Occipital lobe (tissue), 2 donors: ENCODE data around the gene EME1. TPM values are rescaled to one million over a fixed set of nuclear protein-coding genes. Genes with fewer than 3 reads are reported as not detected.
A peak's percentile ranks its signal among the peaks of the same experiment; 100 is the strongest.

Experiments
- DNase-seq: peaks from one replicate; lab custom pipeline; 2025; lab: John Stamatoyannopoulos, UW
- total RNA-seq: library from RNA; depleted of rRNA; stranded (reverse); fragments of >200 nt; gene quantifications from one replicate; pipeline ENCODE4 v1.2.3, GENCODE V29; 2014

The EME1 gene
- total RNA-seq, 1 donor from 2014 or later = 1.4 TPM

GRCh38 chr17:50363217-50364060, 9.6 kb upstream of the EME1 start:
- DNase-seq = peak; percentile 52

GRCh38 chr17:50364061-50364458, 9.0 kb upstream of the EME1 start:
- no peak for DNase-seq

GRCh38 chr17:50364715-50365114, 8.3 kb upstream of the EME1 start:
- no peak for DNase-seq

- DNase-seq = no peak
Measured at GRCh38 chr17:50365165-50365564, 7.9 kb upstream of the EME1 start.

GRCh38 chr17:50365649-50366393, 7.2 kb upstream of the EME1 start:
- no peak for DNase-seq

- no peak for DNase-seq
Measured at GRCh38 chr17:50367401-50367800, 5.6 kb upstream of the EME1 start.

- DNase-seq = no peak
Measured at GRCh38 chr17:50370052-50370451, 3.0 kb upstream of the EME1 start.

- DNase-seq = no peak
Measured at GRCh38 chr17:50371526-50371925, 1.5 kb upstream of the EME1 start.

GRCh38 chr17:50372222-50372757, 739 bp upstream of the EME1 start:
- DNase-seq = no peak

- no peak for DNase-seq
Measured at GRCh38 chr17:50373705-50374104, 676 bp downstream of the EME1 start.

GRCh38 chr17:50375858-50376538, 3.0 kb downstream of the EME1 start:
- no peak for DNase-seq

- DNase-seq = no peak
Measured at GRCh38 chr17:50379351-50380132, 6.5 kb downstream of the EME1 start.

GRCh38 chr17:50380369-50381259, 7.6 kb downstream of the EME1 start:
- no peak for DNase-seq

GRCh38 chr17:50381260-50381815, 8.3 kb downstream of the EME1 start:
- no peak for DNase-seq

GRCh38 chr17:50381920-50382319, 8.9 kb downstream of the EME1 start:
- DNase-seq = no peak

GRCh38 chr17:50382931-50383330, 9.9 kb downstream of the EME1 start:
- no peak for DNase-seq

GRCh38 chr17:50386510-50386909, 13.5 kb downstream of the EME1 start:
- no peak for DNase-seq

- no peak for DNase-seq
Measured at GRCh38 chr17:50388728-50389127, 15.7 kb downstream of the EME1 start.

- DNase-seq = no peak
Measured at GRCh38 chr17:50389534-50389933, 16.5 kb downstream of the EME1 start.

- DNase-seq = no peak
Measured at GRCh38 chr17:50392621-50393020, 19.6 kb downstream of the EME1 start.
